ENCODE data around the gene PLA2G12A.

DNA sequence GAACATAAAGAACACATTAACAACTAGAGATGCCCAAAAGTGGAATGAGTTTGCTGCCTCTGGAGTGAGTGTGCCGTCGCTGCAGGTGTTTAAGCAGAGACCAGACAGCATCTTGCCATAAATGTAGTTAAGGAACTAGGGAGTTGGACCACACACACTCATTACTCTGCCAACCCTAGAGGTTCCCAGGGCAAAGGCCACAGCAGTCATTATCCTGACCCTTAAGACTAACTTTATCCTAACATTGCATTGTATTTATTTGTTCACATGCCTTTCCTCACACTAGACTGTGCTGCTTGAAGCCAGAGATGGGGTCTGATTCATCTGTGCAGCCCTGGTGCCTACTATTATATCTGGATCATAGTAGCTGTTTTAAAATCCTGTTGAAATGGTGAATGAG is 16.9 kb upstream of the PLA2G12A start:
- no peak for TF ChIP-seq CTCF (IDR thresholded peaks at IDR 0.05)
- no peak for TF ChIP-seq POLR2A (IDR thresholded peaks at IDR 0.05)

Data from uterus (tissue), 2 donors.